Esophagus (tissue), 2 donors: ENCODE measurements around the gene OR5K2. TPM values are rescaled to one million over a fixed set of nuclear protein-coding genes. Genes with fewer than 3 reads are reported as not detected.
A peak's percentile ranks its signal among the peaks of the same experiment; 100 is the strongest.

Source experiments
- H3K27ac ChIP-seq, 2 donors: one replicate each; pipeline ENCODE4 v1.5.1; 2013; ENCODE audit warnings: low read depth in 2 of 2, mild to moderate bottlenecking in 2 of 2, inconsistent platforms in 1 of 2, low read length in 1 of 2, moderate library complexity in 1 of 2
- H3K27me3 ChIP-seq, 2 donors: one replicate each; pipeline ENCODE4 v1.6.1; 2013; ENCODE audit warnings: low read length in 2 of 2, control low read depth in 1 of 2, mild to moderate bottlenecking in 1 of 2; ENCODE audit not compliant: insufficient read depth in 2 of 2, control insufficient read depth in 1 of 2
- H3K36me3 ChIP-seq, 2 donors: one replicate each; pipeline ENCODE4 v1.6.1; 2013; ENCODE audit warnings: low read length in 1 of 2; ENCODE audit not compliant: control insufficient read depth in 2 of 2, insufficient read depth in 2 of 2
- H3K4me1 ChIP-seq, 2 donors: one replicate each; pipeline ENCODE4 v1.6.1; 2013; ENCODE audit warnings: low read length in 1 of 2; ENCODE audit not compliant: control insufficient read depth in 2 of 2, insufficient read depth in 2 of 2
- H3K4me3 ChIP-seq, 2 donors: one replicate each; pipeline ENCODE4 v1.5.1; 2013; ENCODE audit warnings: low read length in 2 of 2, mild to moderate bottlenecking in 2 of 2, low read depth in 1 of 2, moderate library complexity in 1 of 2
- H3K9me3 ChIP-seq, 2 donors: one replicate each; pipeline ENCODE4 v1.6.1; 2013; ENCODE audit warnings: mild to moderate bottlenecking in 2 of 2, low read depth in 1 of 2, low read length in 1 of 2, moderate library complexity in 1 of 2; ENCODE audit not compliant: control insufficient read depth in 2 of 2, insufficient read depth in 1 of 2
- WGBS, 2 donors: extraction: QIAGEN DNeasy Blood & Tissue Kit; methylation state at CpG; one replicate each; pipeline ENCODE4 v1.1.7; 2013; 5-methylcytosine and 5-hydroxymethylcytosine counted together
- polyA plus RNA-seq, 2 donors: library from polyadenylated mRNA; stranded (reverse); fragments of 200-250 nt; gene quantifications; one replicate each; pipeline ENCODE4 v1.2.3, GENCODE V29; 2013
- donor health status: healthy with polysubstance abuse.
- donor health status: Bipolar disorder and iron deficiency.

Gene OR5K2
- polyA plus RNA-seq, 2 donors = not detected

DNA sequence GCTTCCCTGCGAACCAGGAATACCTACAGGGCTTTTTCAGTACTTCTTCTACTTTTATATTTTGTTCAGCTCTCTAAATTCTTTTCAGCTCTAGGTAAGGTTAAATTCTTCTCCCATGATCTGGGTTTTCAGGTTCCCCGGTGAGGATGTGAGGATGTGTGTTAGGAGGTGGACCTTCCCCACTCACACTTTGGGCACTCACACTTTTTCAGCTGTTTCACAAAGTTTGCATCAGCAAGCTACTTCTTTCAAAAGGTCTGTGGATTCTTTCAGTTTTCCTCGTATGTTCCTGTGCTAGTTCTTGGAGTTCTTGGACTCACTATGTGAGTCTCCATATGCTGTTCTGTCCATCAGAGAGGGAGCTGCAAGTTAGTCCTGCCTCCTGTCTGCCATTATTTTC, 13.9 kb upstream of the OR5K2 start:
- no peak overlapping the region for H3K27ac ChIP-seq
- 87 to 88% methylated on average over 3 of the region's 3 CpGs for WGBS, 2 donors
- H3K36me3 ChIP-seq = no peaks in the 10 kb centered on the region
- peaks cover 5 to 10% of the 10 kb centered on the region in 2 donors for H3K9me3 ChIP-seq
- H3K4me3 ChIP-seq = no peak overlapping the region
- no peaks in the 10 kb centered on the region for H3K4me1 ChIP-seq
- H3K27me3 ChIP-seq = no peaks in the 10 kb centered on the region

DNA sequence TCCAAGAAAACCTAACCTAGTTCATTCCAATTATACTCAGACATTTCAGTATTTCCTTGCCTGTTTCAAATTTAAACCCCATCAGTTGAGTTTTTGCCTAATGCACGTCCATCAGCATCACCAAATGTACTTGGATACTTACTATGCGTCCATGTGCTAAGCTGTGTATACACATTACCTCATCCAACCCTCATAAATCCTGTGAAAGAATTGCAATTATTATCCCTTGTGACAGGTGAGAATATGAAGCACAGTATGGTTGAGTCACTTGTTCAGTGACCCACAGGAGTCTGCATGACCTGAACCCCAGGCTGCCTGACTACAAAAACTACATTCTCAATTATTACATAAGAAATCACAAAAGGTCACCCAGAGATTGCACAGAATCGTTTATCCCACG, 2.5 kb downstream of the OR5K2 start:
- 61 to 65% methylated on average over 4 of the region's 4 CpGs for WGBS, 2 donors
- no peak overlapping the region for H3K27ac ChIP-seq
- no peaks in the 10 kb centered on the region for H3K4me1 ChIP-seq
- H3K4me3 ChIP-seq = no peak overlapping the region
- no peaks in the 10 kb centered on the region for H3K9me3 ChIP-seq
- H3K36me3 ChIP-seq = no peaks in the 10 kb centered on the region
- H3K27me3 ChIP-seq = no peaks in the 10 kb centered on the region

DNA sequence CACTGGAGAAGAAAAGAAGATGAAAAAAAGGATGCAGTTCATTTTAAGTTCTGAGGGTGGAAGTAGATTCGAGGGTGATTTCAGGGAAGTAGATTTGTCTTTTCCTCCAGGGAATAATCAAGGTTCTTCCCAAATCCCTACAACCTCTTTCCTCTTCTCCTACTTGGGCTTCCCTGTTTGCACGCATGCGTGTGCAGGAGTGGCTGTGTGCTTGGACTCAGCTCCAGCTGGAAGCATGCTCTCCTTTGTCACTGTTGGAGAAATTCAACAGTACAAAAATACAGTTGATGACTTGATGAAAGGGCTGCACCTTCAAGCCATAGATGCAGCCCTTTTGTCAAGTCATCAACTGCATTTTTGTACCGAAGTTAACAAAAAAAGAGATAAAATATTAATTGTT, 3.8 kb downstream of the OR5K2 start:
- no peaks in the 10 kb centered on the region for H3K9me3 ChIP-seq
- no peaks in the 10 kb centered on the region for H3K36me3 ChIP-seq
- no peak overlapping the region for H3K27ac ChIP-seq
- no peaks in the 10 kb centered on the region for H3K27me3 ChIP-seq
- H3K4me1 ChIP-seq = no peaks in the 10 kb centered on the region
- 76 to 85% methylated on average over 4 of the region's 4 CpGs for WGBS, 2 donors
- no peak overlapping the region for H3K4me3 ChIP-seq

DNA sequence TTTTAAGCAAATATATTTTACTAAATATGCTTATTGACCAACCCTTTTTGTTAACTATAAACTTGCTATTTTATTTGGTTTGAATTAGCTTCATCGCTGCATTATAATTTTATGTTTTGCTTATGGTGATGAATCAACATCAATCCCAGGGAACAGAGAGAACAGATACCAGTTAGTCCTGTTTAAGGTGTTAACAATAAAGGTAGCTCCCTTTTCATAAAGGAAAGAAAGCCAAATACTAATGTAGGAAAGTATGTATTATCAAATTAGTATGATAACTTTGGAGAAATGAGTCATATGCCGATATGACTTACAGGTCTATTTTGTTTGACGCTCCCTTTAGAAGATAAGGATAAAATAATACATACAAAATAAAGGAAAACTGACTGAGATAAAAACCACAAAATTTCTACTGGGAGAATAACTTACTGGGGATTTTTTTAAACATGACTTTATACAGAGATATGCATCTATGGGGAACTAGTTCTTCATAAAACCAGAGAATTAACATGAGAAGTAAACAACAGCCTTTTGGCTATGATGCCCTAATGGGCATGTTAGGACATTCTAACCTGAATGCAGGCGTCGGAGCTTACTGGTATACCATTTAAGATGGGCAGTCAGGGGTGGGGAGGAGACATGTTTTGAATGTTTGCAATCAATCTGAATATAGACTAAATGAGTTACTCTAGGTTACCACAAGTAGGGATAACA, 4.5 kb downstream of the OR5K2 start:
- Histone ChIP-seq H3K9me3 (no peaks in the 10 kb centered on the region), H3K27me3 (no peaks in the 10 kb centered on the region), H3K4me3 (no peak overlapping the region), H3K27ac (peak overlapping the region in 1 of 2 donors; percentile 21), H3K36me3 (no peaks in the 10 kb centered on the region), H3K4me1 (no peaks in the 10 kb centered on the region)
- 58 to 67% methylated on average over 5 of the region's 5 CpGs for whole genome bisulfite sequencing, 2 donors

GRCh38 chr3:98504539-98504938, 7.1 kb downstream of the OR5K2 start:
- WGBS, 2 donors = 77 to 79% methylated on average over 4 of the region's 4 CpGs
- H3K9me3 ChIP-seq = no peaks in the 10 kb centered on the region
- no peak overlapping the region for H3K27ac ChIP-seq
- no peaks in the 10 kb centered on the region for H3K36me3 ChIP-seq
- H3K4me1 ChIP-seq = no peaks in the 10 kb centered on the region
- H3K4me3 ChIP-seq = no peak overlapping the region
- H3K27me3 ChIP-seq = no peaks in the 10 kb centered on the region

DNA sequence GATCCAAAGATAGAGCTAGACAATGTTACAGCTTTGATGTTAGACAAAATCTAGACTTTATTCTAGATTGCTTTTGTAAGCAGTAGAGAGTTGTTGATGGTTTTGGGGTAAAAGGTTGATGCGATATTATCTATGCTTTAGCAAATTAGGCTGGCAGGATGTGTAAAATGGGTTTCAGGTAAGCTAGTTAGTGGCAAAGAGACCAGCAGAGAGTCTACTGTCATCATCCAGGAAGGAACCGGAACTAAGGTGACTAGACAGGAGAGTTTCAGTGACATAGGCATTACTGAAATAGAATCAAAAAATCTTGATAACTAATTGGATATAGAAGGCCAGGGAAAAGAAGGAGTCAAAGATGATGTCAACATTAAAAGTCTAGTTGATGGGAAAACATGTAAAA, 11.1 kb downstream of the OR5K2 start:
- WGBS, 2 donors = 90 to 92% methylated on average over 2 of the region's 2 CpGs
- no peaks in the 10 kb centered on the region for H3K36me3 ChIP-seq
- no peak overlapping the region for H3K4me3 ChIP-seq
- H3K27me3 ChIP-seq = no peaks in the 10 kb centered on the region
- H3K27ac ChIP-seq = no peak overlapping the region
- H3K4me1 ChIP-seq = peaks cover 0 to 3% of the 10 kb centered on the region in 2 donors
- no peaks in the 10 kb centered on the region for H3K9me3 ChIP-seq

- no peaks in the 10 kb centered on the region for H3K9me3 ChIP-seq
- no peak overlapping the region for H3K4me3 ChIP-seq
- H3K36me3 ChIP-seq = peaks cover 0 to 3% of the 10 kb centered on the region in 2 donors
- no peaks in the 10 kb centered on the region for H3K27me3 ChIP-seq
- 73 to 77% methylated on average over 4 of the region's 4 CpGs for WGBS, 2 donors
- peak overlapping the region; percentile 31 to 34 for H3K27ac ChIP-seq
- peaks cover 0 to 3% of the 10 kb centered on the region in 2 donors for H3K4me1 ChIP-seq
Measured at GRCh38 chr3:98512576-98512975, 15.1 kb downstream of the OR5K2 start.

GRCh38 chr3:98513091-98513511, 15.6 kb downstream of the OR5K2 start:
- H3K27me3 ChIP-seq = no peaks in the 10 kb centered on the region
- H3K27ac ChIP-seq = peak overlapping the region in 1 of 2 donors; percentile 81
- no peaks in the 10 kb centered on the region for H3K9me3 ChIP-seq
- WGBS, 2 donors = 42 to 59% methylated on average over 4 of the region's 4 CpGs
- H3K36me3 ChIP-seq = peaks cover 0 to 3% of the 10 kb centered on the region in 2 donors
- H3K4me1 ChIP-seq = peaks cover 0 to 3% of the 10 kb centered on the region in 2 donors
- no peak overlapping the region for H3K4me3 ChIP-seq

GRCh38 chr3:98513736-98514135, 16.3 kb downstream of the OR5K2 start:
- H3K9me3 ChIP-seq = no peaks in the 10 kb centered on the region
- H3K4me1 ChIP-seq = peaks cover 0 to 3% of the 10 kb centered on the region in 2 donors
- peaks cover 0 to 3% of the 10 kb centered on the region in 2 donors for H3K36me3 ChIP-seq
- H3K27ac ChIP-seq = peak overlapping the region in 1 of 2 donors; percentile 55
- H3K4me3 ChIP-seq = no peak overlapping the region
- 96 to 99% methylated on average over 3 of the region's 3 CpGs for WGBS, 2 donors
- H3K27me3 ChIP-seq = no peaks in the 10 kb centered on the region

- Histone ChIP-seq H3K27ac (peak overlapping the region; percentile 47 to 49), H3K4me1 (peaks cover 3 to 6% of the 10 kb centered on the region in 2 donors), H3K36me3 (peaks cover 0 to 6% of the 10 kb centered on the region in 2 donors), H3K9me3 (no peaks in the 10 kb centered on the region), H3K27me3 (no peaks in the 10 kb centered on the region), H3K4me3 (no peak overlapping the region)
- WGBS, 2 donors = 83 to 88% methylated on average over 1 of the region's 1 CpG
Measured at GRCh38 chr3:98514948-98515347, 17.5 kb downstream of the OR5K2 start.
